Vagina (tissue), 2 donors: ENCODE results near the gene AKAP7.

Source experiments
- CTCF ChIP-seq, 3 experiments: fragments of 450-650 bp in 2 of 3; fragments of 200-600 bp in 1 of 3; sonication (generic) in 1 of 3; IDR thresholded peaks; one replicate each; pipeline ENCODE4 v1.5.1; 2017 to 2019; ENCODE audit warnings: antibody characterized with exemption in 3 of 3, mild to moderate bottlenecking in 2 of 3, moderate library complexity in 2 of 3
- POLR2A ChIP-seq, 2 donors: fragments of 450-650 bp; IDR thresholded peaks; one replicate each; pipeline ENCODE4 v1.6.1; 2017; ENCODE audit warnings: antibody characterized with exemption in 2 of 2, mild to moderate bottlenecking in 2 of 2, moderate library complexity in 2 of 2

- no peak for TF ChIP-seq POLR2A (IDR thresholded peaks at IDR 0.05)
- TF ChIP-seq CTCF (IDR thresholded peaks at IDR 0.05): no peak
Measured at GRCh38 chr6:131303338-131303930, 168.2 kb downstream of the AKAP7 start.
